Right lobe of liver (tissue), 4 donors: Measurements from ENCODE around the gene SHISA7.

ENCODE experiments used
- POLR2A ChIP-seq: fragments of 450-650 bp; IDR thresholded peaks from one replicate; pipeline ENCODE4 v1.6.1; 2017; ENCODE audit warnings: antibody characterized with exemption, mild to moderate bottlenecking
- TF ChIP-seq, protein P1 (sequence below), 4 donors: fragments of 200-600 bp in 3 of 4; fragments of 450-650 bp in 1 of 4; IDR thresholded peaks; one replicate each; pipeline versions ENCODE4 v1.5.1 to v1.8.0; 2016 to 2022; ENCODE audit warnings: antibody characterized with exemption in 4 of 4, mild to moderate bottlenecking in 2 of 4
- donor health status: DM: no; HTN: no; CAD: no.
- donor health status: DM: no; HTN: no; CAD: no.
- donor health status: DM: no; HTN: yes; CAD: no.

DNA sequence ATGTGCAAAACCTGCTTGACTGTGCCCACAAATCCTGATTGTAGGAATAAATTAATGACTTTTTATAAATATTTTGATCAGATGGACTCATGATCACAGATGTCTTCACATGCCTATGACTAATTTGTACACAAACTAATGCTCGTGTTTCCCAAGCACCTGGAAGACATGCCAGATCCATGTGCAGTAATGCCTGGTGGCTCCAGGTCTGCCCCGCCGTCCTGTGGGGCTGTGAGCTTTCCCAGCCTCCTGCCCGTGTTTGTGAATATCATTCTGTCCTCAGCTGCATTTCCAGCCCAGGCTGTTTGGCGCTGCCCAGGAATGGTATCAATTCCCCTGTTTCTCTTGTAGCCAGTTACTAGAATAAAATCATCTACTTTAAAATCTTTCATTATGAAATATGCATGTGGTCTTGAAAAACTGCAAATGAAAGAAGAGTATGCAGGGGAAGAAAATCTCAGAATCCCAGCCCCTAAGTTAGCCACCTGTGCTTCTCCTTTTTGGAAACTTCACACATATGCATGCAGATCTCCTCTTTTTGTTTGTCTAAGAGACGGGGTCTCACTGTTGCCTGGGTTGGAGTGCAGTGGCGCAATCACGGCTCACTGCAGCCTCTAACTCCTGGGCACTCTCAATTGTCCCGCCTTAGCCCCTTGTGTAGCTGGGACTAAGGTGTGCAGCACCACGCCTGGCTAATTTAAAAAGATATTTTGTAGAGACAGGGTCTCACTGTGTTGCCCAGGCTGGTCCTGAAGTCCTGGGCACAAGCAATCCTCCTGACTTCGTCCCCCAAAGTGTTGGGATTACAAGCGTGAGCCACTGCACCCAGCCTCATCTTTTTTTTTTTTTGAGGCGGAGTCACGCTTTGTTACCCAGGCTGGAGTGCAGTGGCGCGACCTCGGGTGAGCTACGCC is 51.1 kb downstream of the SHISA7 start:
- TF ChIP-seq, protein P1, sequence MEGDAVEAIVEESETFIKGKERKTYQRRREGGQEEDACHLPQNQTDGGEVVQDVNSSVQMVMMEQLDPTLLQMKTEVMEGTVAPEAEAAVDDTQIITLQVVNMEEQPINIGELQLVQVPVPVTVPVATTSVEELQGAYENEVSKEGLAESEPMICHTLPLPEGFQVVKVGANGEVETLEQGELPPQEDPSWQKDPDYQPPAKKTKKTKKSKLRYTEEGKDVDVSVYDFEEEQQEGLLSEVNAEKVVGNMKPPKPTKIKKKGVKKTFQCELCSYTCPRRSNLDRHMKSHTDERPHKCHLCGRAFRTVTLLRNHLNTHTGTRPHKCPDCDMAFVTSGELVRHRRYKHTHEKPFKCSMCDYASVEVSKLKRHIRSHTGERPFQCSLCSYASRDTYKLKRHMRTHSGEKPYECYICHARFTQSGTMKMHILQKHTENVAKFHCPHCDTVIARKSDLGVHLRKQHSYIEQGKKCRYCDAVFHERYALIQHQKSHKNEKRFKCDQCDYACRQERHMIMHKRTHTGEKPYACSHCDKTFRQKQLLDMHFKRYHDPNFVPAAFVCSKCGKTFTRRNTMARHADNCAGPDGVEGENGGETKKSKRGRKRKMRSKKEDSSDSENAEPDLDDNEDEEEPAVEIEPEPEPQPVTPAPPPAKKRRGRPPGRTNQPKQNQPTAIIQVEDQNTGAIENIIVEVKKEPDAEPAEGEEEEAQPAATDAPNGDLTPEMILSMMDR (IDR thresholded peaks at IDR 0.05) = no peak
- no peak for TF ChIP-seq POLR2A
